ENCODE measurements around the gene MAN1B1.

DNA sequence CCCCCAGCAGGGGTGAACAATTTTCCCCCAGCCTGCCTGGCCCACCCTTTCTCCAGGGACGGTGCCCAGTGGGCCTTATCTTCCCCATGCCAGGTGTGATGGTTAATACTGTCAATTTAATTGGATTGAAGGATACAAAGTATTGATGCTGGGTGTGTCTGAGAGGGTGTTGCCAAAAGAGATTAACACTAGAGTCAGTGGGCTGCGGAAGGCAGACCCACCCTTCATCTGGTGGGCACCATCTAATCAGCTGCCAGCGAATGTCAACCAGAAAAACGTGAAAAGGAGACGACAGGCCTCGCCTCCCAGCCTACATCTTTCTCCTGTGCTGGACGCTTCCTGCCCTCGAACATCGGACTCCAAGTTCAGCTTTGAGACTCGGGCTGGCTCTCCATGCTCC is 49.3 kb upstream of the MAN1B1 start:
- TF ChIP-seq, protein P1, sequence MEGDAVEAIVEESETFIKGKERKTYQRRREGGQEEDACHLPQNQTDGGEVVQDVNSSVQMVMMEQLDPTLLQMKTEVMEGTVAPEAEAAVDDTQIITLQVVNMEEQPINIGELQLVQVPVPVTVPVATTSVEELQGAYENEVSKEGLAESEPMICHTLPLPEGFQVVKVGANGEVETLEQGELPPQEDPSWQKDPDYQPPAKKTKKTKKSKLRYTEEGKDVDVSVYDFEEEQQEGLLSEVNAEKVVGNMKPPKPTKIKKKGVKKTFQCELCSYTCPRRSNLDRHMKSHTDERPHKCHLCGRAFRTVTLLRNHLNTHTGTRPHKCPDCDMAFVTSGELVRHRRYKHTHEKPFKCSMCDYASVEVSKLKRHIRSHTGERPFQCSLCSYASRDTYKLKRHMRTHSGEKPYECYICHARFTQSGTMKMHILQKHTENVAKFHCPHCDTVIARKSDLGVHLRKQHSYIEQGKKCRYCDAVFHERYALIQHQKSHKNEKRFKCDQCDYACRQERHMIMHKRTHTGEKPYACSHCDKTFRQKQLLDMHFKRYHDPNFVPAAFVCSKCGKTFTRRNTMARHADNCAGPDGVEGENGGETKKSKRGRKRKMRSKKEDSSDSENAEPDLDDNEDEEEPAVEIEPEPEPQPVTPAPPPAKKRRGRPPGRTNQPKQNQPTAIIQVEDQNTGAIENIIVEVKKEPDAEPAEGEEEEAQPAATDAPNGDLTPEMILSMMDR (IDR thresholded peaks at IDR 0.05), result no peak
- no peak for TF ChIP-seq POLR2A (IDR thresholded peaks at IDR 0.05)

Data from lower leg skin (tissue), 3 donors.